ENCODE data around the gene TBRG4. TPM values are rescaled to one million over a fixed set of nuclear protein-coding genes. Genes with fewer than 3 reads are reported as not detected.
A peak's percentile ranks its signal among the peaks of the same experiment; 100 is the strongest.

The TBRG4 gene
- polyA plus RNA-seq, 3 donors: 32.7 to 42.2 (median 38.4) TPM

DNA sequence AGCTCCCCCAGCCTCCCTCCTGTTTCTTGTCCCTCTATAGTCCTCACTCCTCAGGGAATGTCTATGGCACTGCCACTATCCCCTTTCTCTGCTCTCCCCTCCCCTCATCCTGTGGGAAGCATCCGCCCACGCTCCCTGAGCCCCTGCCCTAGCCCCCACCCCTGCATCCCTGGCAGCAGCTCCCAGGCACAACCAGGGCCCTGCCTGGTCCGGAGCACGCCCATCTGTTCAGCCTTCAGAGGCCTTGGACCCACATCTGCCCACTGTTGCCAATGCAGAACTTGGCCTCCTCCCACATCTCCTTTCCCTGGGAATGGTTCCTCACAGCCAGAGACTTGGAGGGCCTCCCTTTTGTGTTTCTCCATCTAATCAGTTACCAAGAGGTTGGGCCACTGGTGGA, 20.4 kb upstream of the TBRG4 start:
- no peak for DNase-seq

DNA sequence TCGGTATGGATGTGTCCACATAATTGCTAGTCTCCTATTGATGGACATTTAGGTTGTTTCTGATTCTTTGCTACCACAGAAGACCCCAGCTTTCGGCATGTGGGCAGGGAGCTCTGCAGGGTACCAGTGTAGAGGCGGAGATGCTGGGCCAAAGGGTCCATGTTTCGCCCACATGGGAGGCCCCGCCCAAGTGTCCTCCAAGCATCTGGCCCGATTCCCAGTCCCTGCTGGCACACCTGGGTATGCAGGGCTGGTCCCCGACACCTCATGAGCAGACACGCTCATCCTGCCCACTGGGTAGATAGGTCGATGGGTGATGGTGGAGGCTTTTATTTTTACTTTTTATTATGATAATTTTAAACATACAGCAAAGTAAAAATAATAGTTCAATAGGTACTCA, 19.4 kb upstream of the TBRG4 start:
- intact Hi-C loops (cut with micrococcal nuclease): loop anchor here (10.0 kb wide), 2 partner anchors 156 to 276 kb away; partner anchors contain the start of gene MYO1G (in 1 of the 2)
- H3K27me3 ChIP-seq (ENCODE audit: control insufficient read depth in 2 of 2, insufficient read depth in 2 of 2, low read length in 2 of 2): no peaks in the 10 kb centered on the region

More for the DNA sequence above, 20.4 kb upstream of the TBRG4 start:
- H3K27ac Mint-ChIP-seq: peak overlapping the region in 1 of 7 donors; percentile 41
- no peaks in the 10 kb centered on the region for H3K9me3 ChIP-seq (replicated peaks in 1 of 2; ENCODE audit: control insufficient read depth in 1 of 2, insufficient read depth in 1 of 2, low read length in 2 of 2)
- no peaks in the 10 kb centered on the region for H4K20me1 ChIP-seq (ENCODE audit: insufficient read depth, low read length)
- H3K27me3 ChIP-seq (ENCODE audit: control insufficient read depth in 2 of 2, insufficient read depth in 2 of 2, low read length in 2 of 2): no peaks in the 10 kb centered on the region
- H3K9me3 Mint-ChIP-seq: peaks cover 0 to 2% (median 0%) of the 10 kb centered on the region in 7 donors
- no peaks in the 10 kb centered on the region for H3K36me3 Mint-ChIP-seq
- H3K27ac ChIP-seq (ENCODE audit: low read depth in 1 of 2, low read length in 2 of 2): no peak overlapping the region
- peaks cover 2 to 3% (median 2%) of the 10 kb centered on the region in 3 donors for H3K27me3 Mint-ChIP-seq (ENCODE audit: low read depth in 3 of 3)
- H2AFZ ChIP-seq (ENCODE audit: insufficient read depth, low read depth, low read length, poor library complexity, severe bottlenecking): no peak overlapping the region
- no peaks in the 10 kb centered on the region for H3K4me1 ChIP-seq (ENCODE audit: control insufficient read depth in 1 of 2, insufficient read depth in 2 of 2, low read length in 2 of 2)
- H3K4me2 ChIP-seq (replicated peaks; ENCODE audit: extremely low read depth, low read length, poor library complexity, severe bottlenecking): no peak overlapping the region
- H3K4me3 ChIP-seq (replicated peaks in 1 of 3; ENCODE audit: low read depth in 2 of 3, low read length in 3 of 3): no peak overlapping the region
- intact Hi-C loops (cut with micrococcal nuclease): loop anchor here (10.0 kb wide), 2 partner anchors 157 to 277 kb away; partner anchors contain the start of gene MYO1G (in 1 of the 2)
- WGBS (ENCODE audit: insufficient coverage): 89% methylated on average over 4 of the region's 4 CpGs
- no peaks in the 10 kb centered on the region for H3K36me3 ChIP-seq (replicated peaks in 1 of 2; ENCODE audit: control insufficient read depth in 1 of 2, insufficient read depth in 2 of 2, low read length in 2 of 2)
- no peaks in the 10 kb centered on the region for H3K79me2 ChIP-seq (ENCODE audit: insufficient read depth, low read length)
- no peak overlapping the region for H3K9ac ChIP-seq (ENCODE audit: insufficient read depth, low read length, poor library complexity, severe bottlenecking)
- TF ChIP-seq, protein P1, sequence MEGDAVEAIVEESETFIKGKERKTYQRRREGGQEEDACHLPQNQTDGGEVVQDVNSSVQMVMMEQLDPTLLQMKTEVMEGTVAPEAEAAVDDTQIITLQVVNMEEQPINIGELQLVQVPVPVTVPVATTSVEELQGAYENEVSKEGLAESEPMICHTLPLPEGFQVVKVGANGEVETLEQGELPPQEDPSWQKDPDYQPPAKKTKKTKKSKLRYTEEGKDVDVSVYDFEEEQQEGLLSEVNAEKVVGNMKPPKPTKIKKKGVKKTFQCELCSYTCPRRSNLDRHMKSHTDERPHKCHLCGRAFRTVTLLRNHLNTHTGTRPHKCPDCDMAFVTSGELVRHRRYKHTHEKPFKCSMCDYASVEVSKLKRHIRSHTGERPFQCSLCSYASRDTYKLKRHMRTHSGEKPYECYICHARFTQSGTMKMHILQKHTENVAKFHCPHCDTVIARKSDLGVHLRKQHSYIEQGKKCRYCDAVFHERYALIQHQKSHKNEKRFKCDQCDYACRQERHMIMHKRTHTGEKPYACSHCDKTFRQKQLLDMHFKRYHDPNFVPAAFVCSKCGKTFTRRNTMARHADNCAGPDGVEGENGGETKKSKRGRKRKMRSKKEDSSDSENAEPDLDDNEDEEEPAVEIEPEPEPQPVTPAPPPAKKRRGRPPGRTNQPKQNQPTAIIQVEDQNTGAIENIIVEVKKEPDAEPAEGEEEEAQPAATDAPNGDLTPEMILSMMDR (IDR thresholded peaks at IDR 0.05): no peak
- no peak overlapping the region for H3K4me3 Mint-ChIP-seq
- H3K4me1 Mint-ChIP-seq: peaks cover 6% of the 10 kb centered on the region

More for the DNA sequence above, 19.4 kb upstream of the TBRG4 start:
- H3K9me3 Mint-ChIP-seq: no peaks in the 10 kb centered on the region
- Histone ChIP-seq H3K36me3 (replicated peaks in 1 of 2; ENCODE audit: control insufficient read depth in 1 of 2, insufficient read depth in 2 of 2, low read length in 2 of 2) (no peaks in the 10 kb centered on the region), H3K27ac (ENCODE audit: low read depth in 1 of 2, low read length in 2 of 2) (no peak overlapping the region), H3K4me1 (ENCODE audit: control insufficient read depth in 1 of 2, insufficient read depth in 2 of 2, low read length in 2 of 2) (no peaks in the 10 kb centered on the region), H2AFZ (ENCODE audit: insufficient read depth, low read depth, low read length, poor library complexity, severe bottlenecking) (no peak overlapping the region), H3K79me2 (ENCODE audit: insufficient read depth, low read length) (no peaks in the 10 kb centered on the region), H4K20me1 (ENCODE audit: insufficient read depth, low read length) (no peaks in the 10 kb centered on the region), H3K4me2 (replicated peaks; ENCODE audit: extremely low read depth, low read length, poor library complexity, severe bottlenecking) (no peak overlapping the region), H3K4me3 (replicated peaks in 1 of 3; ENCODE audit: low read depth in 2 of 3, low read length in 3 of 3) (no peak overlapping the region), H3K9me3 (replicated peaks in 1 of 2; ENCODE audit: control insufficient read depth in 1 of 2, insufficient read depth in 1 of 2, low read length in 2 of 2) (no peaks in the 10 kb centered on the region), H3K9ac (ENCODE audit: insufficient read depth, low read length, poor library complexity, severe bottlenecking) (no peak overlapping the region)
- peak overlapping the region in 1 of 7 donors; percentile 50 for H3K27ac Mint-ChIP-seq
- H3K4me3 Mint-ChIP-seq: no peak overlapping the region
- TF ChIP-seq, protein P1 (IDR thresholded peaks at IDR 0.05): no peak
- no peak for DNase-seq
- peaks cover 2 to 3% (median 2%) of the 10 kb centered on the region in 3 donors for H3K27me3 Mint-ChIP-seq (ENCODE audit: low read depth in 3 of 3)
- H3K36me3 Mint-ChIP-seq: no peaks in the 10 kb centered on the region
- 88% methylated on average over 4 of the region's 9 CpGs for WGBS (ENCODE audit: insufficient coverage)
- H3K4me1 Mint-ChIP-seq: peaks cover 2% of the 10 kb centered on the region
